WTC11 (cell line): ENCODE measurements around the gene AK2. TPM values are rescaled to one million over a fixed set of nuclear protein-coding genes. Genes with fewer than 3 reads are reported as not detected.

ENCODE experiments used
- ATAC-seq: fragments of 200-7000 bp; cut with Tn5 transposase; 2 replicates; pipeline ENCODE4 v1.10.0; 2021; ENCODE audit warnings: mild to moderate bottlenecking, moderate library complexity
- CTCF ChIA-PET: fragments of 300-600 bp; sonication (Branson Sonifier 250); formaldehyde crosslinking; loops from one replicate; lab custom pipeline; 2021; ENCODE audit warnings: antibody characterized with exemption; lab: Charles Lee
- POLR2A ChIA-PET: fragments of 350-600 bp; sonication (Branson Sonifier 250); formaldehyde crosslinking; loops from one replicate; lab custom pipeline; 2021; ENCODE audit warnings: antibody characterized with exemption; lab: Charles Lee
- DNase-seq: peaks from one replicate; pipeline ENCODE4 v3.0.0; 2021; ENCODE audit warnings: low spot score
- H3K27ac Mint-ChIP-seq: 2 replicates; pipeline ENCODE4 v1.8.0; 2021; ENCODE audit warnings: mixed read lengths
- H3K27me3 Mint-ChIP-seq: 2 replicates; pipeline ENCODE4 v1.8.0; 2021; ENCODE audit warnings: low read depth, mild to moderate bottlenecking, moderate library complexity, mixed read lengths
- H3K36me3 Mint-ChIP-seq: 2 replicates; pipeline ENCODE4 v1.8.0; 2021; ENCODE audit warnings: mixed read lengths
- H3K4me1 Mint-ChIP-seq: 2 replicates; pipeline ENCODE4 v1.8.0; 2022; ENCODE audit warnings: mixed read lengths
- H3K4me3 Mint-ChIP-seq: 2 replicates; pipeline ENCODE4 v1.8.0; 2021; ENCODE audit warnings: mild to moderate bottlenecking, moderate library complexity, mixed read lengths
- H3K9me3 Mint-ChIP-seq: 2 replicates; pipeline ENCODE4 v1.8.0; 2021; ENCODE audit warnings: mixed read lengths
- ATF3 ChIP-seq: sonication (generic); formaldehyde crosslinking; conservative IDR thresholded peaks from 2 replicates; pipeline ENCODE4 v1.8.1; 2022; ENCODE audit warnings: mild to moderate bottlenecking, missing genetic modification reagents
- CREB1 ChIP-seq: sonication (generic); formaldehyde crosslinking; IDR thresholded peaks from 2 replicates; pipeline ENCODE4 v1.8.0; 2023; ENCODE audit warnings: mild to moderate bottlenecking, missing genetic modification reagents
- E2F1 ChIP-seq: sonication (generic); formaldehyde crosslinking; IDR thresholded peaks from 2 replicates; pipeline ENCODE4 v1.8.0; 2022; ENCODE audit warnings: mild to moderate bottlenecking, missing genetic modification reagents
- ERG ChIP-seq: fragments of 250-450 bp; sonication (Bioruptor Pico); IDR thresholded peaks from 2 replicates; pipeline ENCODE4 v1.8.0; 2021; ENCODE audit warnings: mild to moderate bottlenecking
- ESRRA ChIP-seq: sonication (generic); formaldehyde crosslinking; IDR thresholded peaks from 2 replicates; pipeline ENCODE4 v1.8.1; 2022; ENCODE audit warnings: mild to moderate bottlenecking, missing genetic modification reagents, borderline replicate concordance
- ETV6 ChIP-seq: sonication (generic); formaldehyde crosslinking; IDR thresholded peaks from 2 replicates; pipeline ENCODE4 v1.8.1; 2022; ENCODE audit warnings: mild to moderate bottlenecking, missing genetic modification reagents
- FOXJ3 ChIP-seq: sonication (generic); formaldehyde crosslinking; IDR thresholded peaks from 2 replicates; pipeline ENCODE4 v1.9.0; 2021; ENCODE audit warnings: missing genetic modification reagents, mild to moderate bottlenecking, borderline replicate concordance
- FOXK1 ChIP-seq: sonication (generic); formaldehyde crosslinking; IDR thresholded peaks from 2 replicates; pipeline ENCODE4 v1.8.0; 2022; ENCODE audit warnings: mild to moderate bottlenecking, moderate library complexity, missing genetic modification reagents
- GTF2I ChIP-seq: fragments of 250-450 bp; sonication (Bioruptor Pico); conservative IDR thresholded peaks from 2 replicates; pipeline ENCODE4 v1.4.0; 2021; ENCODE audit warnings: mild to moderate bottlenecking
- JUN ChIP-seq: sonication (generic); formaldehyde crosslinking; IDR thresholded peaks from 2 replicates; pipeline ENCODE4 v1.8.0; 2023; ENCODE audit warnings: mild to moderate bottlenecking, missing genetic modification reagents
- NFATC4 ChIP-seq: fragments of 250-450 bp; sonication (Bioruptor Pico); IDR thresholded peaks from 2 replicates; pipeline ENCODE4 v1.9.0; 2021; ENCODE audit warnings: mild to moderate bottlenecking
- NFE2L1 ChIP-seq: sonication (generic); formaldehyde crosslinking; IDR thresholded peaks from 2 replicates; pipeline ENCODE4 v1.8.1; 2023; ENCODE audit warnings: missing genetic modification reagents
- NFYB ChIP-seq: sonication (generic); formaldehyde crosslinking; conservative IDR thresholded peaks from 2 replicates; pipeline ENCODE4 v1.8.0; 2022; ENCODE audit warnings: low read depth, missing genetic modification reagents
- NR3C1 ChIP-seq: sonication (generic); formaldehyde crosslinking; conservative IDR thresholded peaks from 2 replicates; pipeline ENCODE4 v1.8.1; 2023; ENCODE audit warnings: low read depth, mild to moderate bottlenecking, missing genetic modification reagents
- OVOL2 ChIP-seq: fragments of 250-450 bp; sonication (Bioruptor Pico); IDR thresholded peaks from 2 replicates; pipeline ENCODE4 v1.9.0; 2021; ENCODE audit warnings: mild to moderate bottlenecking, borderline replicate concordance
- PRRX2 ChIP-seq: fragments of 250-450 bp; sonication (Bioruptor Pico); IDR thresholded peaks from 2 replicates; pipeline ENCODE4 v1.8.0; 2021; ENCODE audit warnings: mild to moderate bottlenecking
- RELA ChIP-seq: sonication (generic); formaldehyde crosslinking; IDR thresholded peaks from 2 replicates; pipeline ENCODE4 v1.8.1; 2022; ENCODE audit warnings: missing genetic modification reagents, mild to moderate bottlenecking, borderline replicate concordance
- SP1 ChIP-seq: sonication (generic); formaldehyde crosslinking; conservative IDR thresholded peaks from 2 replicates; pipeline ENCODE4 v1.8.1; 2022; ENCODE audit warnings: missing genetic modification reagents
- TCF7 ChIP-seq: sonication (generic); formaldehyde crosslinking; IDR thresholded peaks from 2 replicates; pipeline ENCODE4 v1.8.0; 2022; ENCODE audit warnings: mild to moderate bottlenecking, low read depth, missing genetic modification reagents, moderate library complexity
- TEAD4 ChIP-seq: sonication (generic); formaldehyde crosslinking; IDR thresholded peaks from 2 replicates; pipeline ENCODE4 v1.8.0; 2022; ENCODE audit warnings: mild to moderate bottlenecking, missing genetic modification reagents
- TP53 ChIP-seq: sonication (generic); formaldehyde crosslinking; IDR thresholded peaks from 2 replicates; pipeline ENCODE4 v1.8.1; 2023; ENCODE audit warnings: mild to moderate bottlenecking, missing genetic modification reagents
- ZBTB43 ChIP-seq: sonication (generic); formaldehyde crosslinking; IDR thresholded peaks from 2 replicates; pipeline ENCODE4 v1.8.1; 2023; ENCODE audit warnings: mild to moderate bottlenecking, missing genetic modification reagents
- ZNF232 ChIP-seq: sonication (generic); formaldehyde crosslinking; IDR thresholded peaks from 2 replicates; pipeline ENCODE4 v1.8.0; 2022; ENCODE audit warnings: mild to moderate bottlenecking, missing genetic modification reagents
- total RNA-seq: library from RNA; stranded (reverse); gene quantifications from 3 replicates; pipeline ENCODE4 v1.2.3, GENCODE V29; 2021
- TF ChIP-seq, protein P1 (sequence below): fragments of 250-450 bp; sonication (Bioruptor Pico); conservative IDR thresholded peaks from 2 replicates; pipeline ENCODE4 v1.9.0; 2021; ENCODE audit warnings: mild to moderate bottlenecking
- TF ChIP-seq, protein P2 (sequence below): sonication (generic); formaldehyde crosslinking; IDR thresholded peaks from 2 replicates; pipeline ENCODE4 v1.8.1; 2022; ENCODE audit warnings: mild to moderate bottlenecking, moderate library complexity, missing genetic modification reagents
- TF ChIP-seq, protein P3 (sequence below): sonication (generic); formaldehyde crosslinking; IDR thresholded peaks from 2 replicates; pipeline ENCODE4 v1.8.1; 2022; ENCODE audit warnings: low read depth, mild to moderate bottlenecking, moderate library complexity, missing genetic modification reagents, borderline replicate concordance
- TF ChIP-seq, protein P4 (sequence below): sonication (generic); formaldehyde crosslinking; IDR thresholded peaks from 2 replicates; pipeline ENCODE4 v1.8.0; 2022; ENCODE audit warnings: mild to moderate bottlenecking, missing genetic modification reagents

Gene AK2
- total RNA-seq, 1 experiment from 2014 or later = 124 TPM

GRCh38 chr1:32963746-32964460, 72.8 kb downstream of the AK2 start:
- H3K27me3 Mint-ChIP-seq = peaks cover 35% of the 10 kb centered on the region
- H3K4me3 Mint-ChIP-seq = peak overlapping the region; percentile 69
- ChIA-PET POLR2A (interaction anchor here (0.7 to 2.1 kb wide), 9 partner anchors 9 to 570 kb away, joined by 3 to 8 read pairs (median 4); partner anchors contain the start of gene BSDC1), CTCF (interaction anchor here (0.6 to 2.6 kb wide), 10 partner anchors 21 to 236 kb away, joined by 3 to 13 read pairs (median 6); no protein-coding TSS in a partner anchor)
- H3K9me3 Mint-ChIP-seq = no peaks in the 10 kb centered on the region
- H3K27ac Mint-ChIP-seq = no peak overlapping the region
- H3K4me1 Mint-ChIP-seq = peaks cover 28% of the 10 kb centered on the region
- DNase-seq = peak; percentile 75
- ATAC-seq = peak; percentile 36
- no peaks in the 10 kb centered on the region for H3K36me3 Mint-ChIP-seq
- TF ChIP-seq CREB1 (CRISPR knock-in tag) (no peak), SP1 (CRISPR knock-in tag) (peak; percentile 69), OVOL2 (CRISPR knock-in tag) (no peak), TP53 (CRISPR knock-in tag) (no peak), JUN (CRISPR knock-in tag) (no peak), ERG (CRISPR knock-in tag) (no peak), ATF3 (CRISPR knock-in tag) (no peak), NR3C1 (CRISPR knock-in tag) (no peak), TEAD4 (CRISPR knock-in tag) (no peak), E2F1 (CRISPR knock-in tag) (no peak), TCF7 (no peak), FOXK1 (peak; percentile 66; the same call in 1 of the 2 replicates), ZBTB43 (no peak), PRRX2 (CRISPR knock-in tag) (no peak), RELA (CRISPR knock-in tag) (0 out of 2 replicates have a peak, but pooled peaks have one; percentile 40), NFE2L1 (CRISPR knock-in tag) (0 out of 2 replicates have a peak, but pooled peaks have one; percentile 16), ESRRA (0 out of 2 replicates have a peak, but pooled peaks have one; percentile 22), ETV6 (CRISPR knock-in tag) (peak; percentile 75; the same call in 1 of the 2 replicates), NFYB (CRISPR knock-in tag) (0 out of 2 replicates have a peak, but pooled peaks have one; percentile 17), FOXJ3 (CRISPR knock-in tag) (no peak), NFATC4 (no peak), ZNF232 (no peak), GTF2I (no peak)
- TF ChIP-seq, protein P1, sequence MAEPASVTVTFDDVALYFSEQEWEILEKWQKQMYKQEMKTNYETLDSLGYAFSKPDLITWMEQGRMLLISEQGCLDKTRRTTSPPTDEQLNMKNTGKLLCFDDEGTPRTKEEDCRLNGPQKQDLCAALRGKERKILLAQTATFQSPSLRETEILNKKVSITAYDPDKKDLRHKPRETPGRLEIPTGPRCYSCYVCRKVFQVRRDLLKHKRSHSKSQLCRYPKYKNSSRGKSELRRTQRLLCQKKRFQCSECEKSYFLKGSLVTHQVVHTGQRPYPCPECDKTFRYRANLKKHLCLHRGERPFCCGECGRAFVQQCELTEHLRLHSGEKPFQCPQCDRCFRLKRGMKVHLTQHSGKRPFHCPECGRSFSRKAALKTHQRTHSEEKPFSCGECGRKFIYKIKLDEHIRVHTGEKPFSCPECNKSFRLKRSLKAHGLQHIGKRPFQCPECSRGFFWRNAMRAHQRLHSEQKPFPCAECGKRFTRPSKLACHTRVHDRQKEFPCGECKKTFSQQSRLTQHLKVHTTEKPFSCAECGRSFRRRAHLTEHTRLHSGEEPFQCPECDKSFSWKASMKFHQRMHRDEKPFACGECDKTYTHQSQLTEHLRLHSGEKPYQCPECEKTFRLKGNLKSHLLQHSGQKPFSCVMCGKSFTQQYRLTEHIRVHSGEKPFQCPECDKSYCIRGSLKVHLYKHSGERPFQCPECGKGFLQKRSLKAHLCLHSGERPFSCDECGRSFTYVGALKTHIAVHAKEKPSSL (CRISPR knock-in tag) = no peak
- TF ChIP-seq, protein P2, sequence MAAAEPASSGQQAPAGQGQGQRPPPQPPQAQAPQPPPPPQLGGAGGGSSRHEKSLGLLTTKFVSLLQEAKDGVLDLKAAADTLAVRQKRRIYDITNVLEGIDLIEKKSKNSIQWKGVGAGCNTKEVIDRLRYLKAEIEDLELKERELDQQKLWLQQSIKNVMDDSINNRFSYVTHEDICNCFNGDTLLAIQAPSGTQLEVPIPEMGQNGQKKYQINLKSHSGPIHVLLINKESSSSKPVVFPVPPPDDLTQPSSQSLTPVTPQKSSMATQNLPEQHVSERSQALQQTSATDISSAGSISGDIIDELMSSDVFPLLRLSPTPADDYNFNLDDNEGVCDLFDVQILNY (CRISPR knock-in tag) = 0 out of 2 replicates have a peak, but pooled peaks have one; percentile 55
- TF ChIP-seq, protein P3, sequence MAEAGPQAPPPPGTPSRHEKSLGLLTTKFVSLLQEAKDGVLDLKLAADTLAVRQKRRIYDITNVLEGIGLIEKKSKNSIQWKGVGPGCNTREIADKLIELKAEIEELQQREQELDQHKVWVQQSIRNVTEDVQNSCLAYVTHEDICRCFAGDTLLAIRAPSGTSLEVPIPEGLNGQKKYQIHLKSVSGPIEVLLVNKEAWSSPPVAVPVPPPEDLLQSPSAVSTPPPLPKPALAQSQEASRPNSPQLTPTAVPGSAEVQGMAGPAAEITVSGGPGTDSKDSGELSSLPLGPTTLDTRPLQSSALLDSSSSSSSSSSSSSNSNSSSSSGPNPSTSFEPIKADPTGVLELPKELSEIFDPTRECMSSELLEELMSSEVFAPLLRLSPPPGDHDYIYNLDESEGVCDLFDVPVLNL (CRISPR knock-in tag) = no peak
- TF ChIP-seq, protein P4, sequence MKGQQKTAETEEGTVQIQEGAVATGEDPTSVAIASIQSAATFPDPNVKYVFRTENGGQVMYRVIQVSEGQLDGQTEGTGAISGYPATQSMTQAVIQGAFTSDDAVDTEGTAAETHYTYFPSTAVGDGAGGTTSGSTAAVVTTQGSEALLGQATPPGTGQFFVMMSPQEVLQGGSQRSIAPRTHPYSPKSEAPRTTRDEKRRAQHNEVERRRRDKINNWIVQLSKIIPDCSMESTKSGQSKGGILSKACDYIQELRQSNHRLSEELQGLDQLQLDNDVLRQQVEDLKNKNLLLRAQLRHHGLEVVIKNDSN (CRISPR knock-in tag) = no peak
